Left lung (tissue), 10 donors: ENCODE measurements around the gene STK10. TPM values are rescaled to one million over a fixed set of nuclear protein-coding genes. Genes with fewer than 3 reads are reported as not detected.

Experiments used
- ATAC-seq: fragments of 200-7000 bp; cut with Tn5 transposase; one replicate; pipeline ENCODE4 v1.9.1; 2020; ENCODE audit warnings: moderate library complexity
- DNase-seq, 4 donors: peaks; one replicate each; pipeline ENCODE4 v3.0.0-alpha.2; 2013 to 2020
- H3K27ac ChIP-seq, 2 donors: fragments of 200-600 bp; sonication (generic) in 1 of 2; one replicate each; pipeline versions ENCODE4 v1.5.0 to v1.8.0; 2020 to 2021
- H3K27me3 ChIP-seq, 2 donors: fragments of 200-600 bp; sonication (generic) in 1 of 2; one replicate each; pipeline versions ENCODE4 v1.5.0 to v1.8.0; 2020 to 2021
- H3K36me3 ChIP-seq, 2 donors: fragments of 200-600 bp; sonication (generic) in 1 of 2; one replicate each; pipeline versions ENCODE4 v1.5.0 to v1.8.0; 2020 to 2021
- H3K4me1 ChIP-seq, 2 donors: fragments of 200-600 bp; one replicate each; pipeline ENCODE4 v1.8.0; 2021
- H3K4me3 ChIP-seq, 2 donors: fragments of 200-600 bp; sonication (generic) in 1 of 2; one replicate each; pipeline versions ENCODE4 v1.5.0 to v1.8.0; 2020 to 2021; ENCODE audit warnings: mild to moderate bottlenecking in 1 of 2
- H3K9me3 ChIP-seq, 2 donors: fragments of 200-600 bp; sonication (generic) in 1 of 2; one replicate each; pipeline versions ENCODE4 v1.5.0 to v1.8.0; 2020 to 2021
- CTCF ChIP-seq, 2 donors: fragments of 200-600 bp; sonication (generic) in 1 of 2; IDR thresholded peaks; one replicate each; pipeline versions ENCODE4 v1.5.0 to v1.8.0; 2021; ENCODE audit warnings: antibody characterized with exemption in 2 of 2
- intact Hi-C, 2 donors: fragments of 100-400 bp; cut with DNase I; formaldehyde crosslinking; loops; one replicate each; pipeline versions ENCODE4 v1.11.2 to v1.14.2; 2022
- polyA plus RNA-seq, 6 donors: library from polyadenylated mRNA; unstranded; fragments of 120-200 nt; gene quantifications; one replicate each; pipeline ENCODE4 v1.2.1, GENCODE V29; 2013; ENCODE audit not compliant: insufficient read length in 6 of 6
- total RNA-seq, 2 donors: library from RNA; stranded (reverse); fragmentation: NEBNext Ultra II Directional; extraction: Animal tissue kit (Norgen Biotek cat#: 25700); gene quantifications; one replicate each; pipeline ENCODE4 v1.2.1, GENCODE V29; 2021
- donor health status: DM: no; HTN: yes; CAD: no.
- donor health status: DM: no; HTN: no; CAD: no.

The STK10 gene
- total and polyA plus RNA-seq, 8 donors, result 18.6 to 83.2 (median 21.9) TPM

- H3K36me3 ChIP-seq, result peaks cover 0 to 91% of the 10 kb centered on the region in 2 donors
- H3K27me3 ChIP-seq, result no peaks in the 10 kb centered on the region
- peak in 1 of 4 donors; percentile 19 for DNase-seq
- H3K27ac ChIP-seq, result no peak overlapping the region
- intact Hi-C loops, result loop anchor here in 1 of 2 donors (10.0 kb wide), 1 partner anchor 132 kb away; no protein-coding TSS in a partner anchor
- ATAC-seq, result no peak
- peaks cover 0 to 8% of the 10 kb centered on the region in 2 donors for H3K4me1 ChIP-seq
- no peaks in the 10 kb centered on the region for H3K9me3 ChIP-seq
- no peak for TF ChIP-seq CTCF (IDR thresholded peaks at IDR 0.05)
- no peak overlapping the region for H3K4me3 ChIP-seq
These were observed 141.4 kb downstream of the STK10 start for GRCh38 chr5:172046593-172046992.

DNA sequence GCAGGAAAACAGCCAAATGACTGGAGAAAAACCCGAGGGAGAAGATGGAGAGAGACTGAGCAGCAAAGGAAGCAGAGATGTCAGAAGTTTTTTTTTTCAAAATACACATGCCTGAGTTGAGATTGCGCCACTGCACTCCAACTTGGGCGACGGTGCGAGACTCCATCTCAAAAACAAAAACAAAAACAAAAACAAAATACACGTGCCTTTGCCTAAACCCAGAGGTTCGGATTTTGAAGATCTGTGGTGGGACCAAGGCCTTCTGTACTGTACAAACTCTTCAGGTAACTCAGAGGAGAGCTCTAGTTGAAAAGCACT, 142.8 kb downstream of the STK10 start:
- H3K9me3 ChIP-seq, result no peaks in the 10 kb centered on the region
- no peak for DNase-seq
- H3K4me1 ChIP-seq, result peaks cover 0 to 8% of the 10 kb centered on the region in 2 donors
- intact Hi-C loops, result loop anchor here in 1 of 2 donors (10.0 kb wide), 1 partner anchor 130 kb away; no protein-coding TSS in a partner anchor
- H3K27me3 ChIP-seq, result no peaks in the 10 kb centered on the region
- TF ChIP-seq CTCF (IDR thresholded peaks at IDR 0.05), result no peak
- H3K36me3 ChIP-seq, result peaks cover 0 to 78% of the 10 kb centered on the region in 2 donors
- H3K27ac ChIP-seq, result no peak overlapping the region
- H3K4me3 ChIP-seq, result no peak overlapping the region
- ATAC-seq, result no peak

DNA sequence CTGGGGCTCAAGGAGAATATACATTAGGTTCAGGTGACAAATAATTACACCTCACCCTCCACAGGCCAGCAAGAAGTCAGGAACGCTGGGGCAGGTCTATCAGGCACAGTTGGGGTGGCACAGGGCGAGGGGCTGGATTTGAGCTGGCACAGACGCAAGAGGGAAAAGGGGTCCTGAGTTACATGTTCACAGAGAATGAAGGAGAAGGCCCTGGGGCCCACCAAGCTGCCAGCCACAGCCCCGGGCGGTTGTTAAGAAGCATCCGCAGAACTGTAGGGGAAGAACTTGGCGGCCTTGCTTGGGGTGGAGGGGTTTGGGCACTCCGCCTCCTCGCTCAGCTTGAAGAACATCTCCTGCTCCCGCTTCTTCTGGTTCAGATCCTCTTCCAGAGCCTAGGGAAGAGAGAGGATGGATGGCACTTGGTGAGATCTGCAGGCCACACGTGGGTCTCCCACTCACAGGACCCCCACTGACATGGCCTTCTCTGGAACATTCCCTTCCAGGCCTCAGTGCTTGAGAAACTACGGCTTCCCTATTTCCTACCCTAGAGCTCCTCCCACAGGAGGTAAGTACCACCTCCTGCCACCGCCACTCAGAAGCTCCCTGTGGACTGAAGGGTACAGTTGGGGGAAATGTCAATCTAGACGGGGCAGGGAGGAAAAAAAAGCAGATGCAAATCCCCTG, 143.3 kb downstream of the STK10 start:
- no peak for ATAC-seq
- H3K4me3 ChIP-seq, result no peak overlapping the region
- H3K27me3 ChIP-seq, result no peaks in the 10 kb centered on the region
- peaks cover 0 to 8% of the 10 kb centered on the region in 2 donors for H3K4me1 ChIP-seq
- no peak overlapping the region for H3K27ac ChIP-seq
- no peaks in the 10 kb centered on the region for H3K9me3 ChIP-seq
- DNase-seq, result no peak
- TF ChIP-seq CTCF (IDR thresholded peaks at IDR 0.05), result no peak
- intact Hi-C loops, result loop anchor here in 1 of 2 donors (10.0 kb wide), 1 partner anchor 130 kb away; no protein-coding TSS in a partner anchor
- H3K36me3 ChIP-seq, result peaks cover 0 to 73% of the 10 kb centered on the region in 2 donors

DNA sequence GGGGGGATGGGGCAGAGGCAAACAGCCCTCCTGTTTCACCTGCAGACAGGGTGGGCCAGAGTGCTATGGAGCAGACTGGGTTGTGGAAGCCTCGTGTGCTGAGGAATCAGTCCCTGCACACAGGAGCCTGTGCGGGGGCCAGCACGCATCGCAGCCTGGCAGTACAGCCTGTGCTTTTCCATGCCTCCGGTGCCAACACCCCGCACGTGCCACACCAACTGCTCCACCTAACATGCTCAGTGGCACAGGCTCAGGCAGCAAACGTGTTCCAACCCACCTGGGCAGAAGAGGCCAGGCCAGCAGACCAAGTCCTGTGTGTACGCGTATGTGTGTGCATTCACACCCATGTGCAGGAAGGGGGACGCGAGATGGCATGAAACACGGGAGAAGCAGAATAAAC, 144.2 kb downstream of the STK10 start:
- ATAC-seq (no peak), DNase-seq (no peak)
- Histone ChIP-seq H3K4me3 (no peak overlapping the region), H3K27me3 (no peaks in the 10 kb centered on the region), H3K4me1 (peaks cover 0 to 8% of the 10 kb centered on the region in 2 donors), H3K9me3 (no peaks in the 10 kb centered on the region), H3K36me3 (peaks cover 0 to 63% of the 10 kb centered on the region in 2 donors), H3K27ac (no peak overlapping the region)
- no peak for TF ChIP-seq CTCF (IDR thresholded peaks at IDR 0.05)
- intact Hi-C loops, result loop anchor here in 1 of 2 donors (10.0 kb wide), 1 partner anchor 129 kb away; no protein-coding TSS in a partner anchor

DNA sequence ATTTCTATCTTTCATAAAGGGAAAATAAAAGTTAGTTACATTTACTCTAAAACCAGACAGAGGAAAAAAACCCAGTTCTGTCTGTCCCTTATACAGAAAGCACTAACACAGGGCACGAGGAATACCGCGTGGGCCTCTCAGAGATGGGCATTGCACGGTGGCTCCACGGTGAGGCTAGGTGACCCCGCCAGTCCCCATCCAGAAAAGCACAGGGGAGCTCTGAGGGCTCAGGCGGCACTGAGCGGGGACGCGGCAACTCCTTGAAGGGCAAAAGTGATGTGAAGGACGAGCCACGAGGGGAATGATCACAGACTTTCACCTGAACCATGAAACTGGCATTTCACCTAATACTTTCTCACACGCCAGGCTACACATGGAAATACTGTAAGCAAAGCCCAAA, 145.8 kb downstream of the STK10 start:
- no peaks in the 10 kb centered on the region for H3K9me3 ChIP-seq
- H3K27me3 ChIP-seq, result no peaks in the 10 kb centered on the region
- H3K27ac ChIP-seq, result no peak overlapping the region
- intact Hi-C loops, result loop anchor here in 1 of 2 donors (10.0 kb wide), 1 partner anchor 127 kb away; no protein-coding TSS in a partner anchor
- peaks cover 0 to 50% of the 10 kb centered on the region in 2 donors for H3K36me3 ChIP-seq
- DNase-seq, result no peak
- no peaks in the 10 kb centered on the region for H3K4me1 ChIP-seq
- TF ChIP-seq CTCF (IDR thresholded peaks at IDR 0.05), result no peak
- ATAC-seq, result no peak
- H3K4me3 ChIP-seq, result no peak overlapping the region
